B cell (primary cell): Measurements from ENCODE around the gene TBX21.

Experiments
- CTCF ChIP-seq: fragments of 200-600 bp; IDR thresholded peaks from one replicate; pipeline ENCODE4 v1.8.0; 2022; ENCODE audit warnings: antibody characterized with exemption, mild to moderate bottlenecking
- EZH2 ChIP-seq: IDR thresholded peaks from 2 replicates; pipeline ENCODE4 v1.6.1; 2012; ENCODE audit warnings: borderline replicate concordance, low read depth, mild to moderate bottlenecking, moderate library complexity, low read length; ENCODE audit not compliant: insufficient read depth, poor library complexity, severe bottlenecking

- TF ChIP-seq CTCF (no peak), EZH2 (no peak)
Observed at GRCh38 chr17:47774331-47774730, 41.3 kb downstream of the TBX21 start.
